ENCODE measurements around the gene OGG1.
A peak's percentile ranks its signal among the peaks of the same experiment; 100 is the strongest.

The OGG1 gene

GRCh38 chr3:9704347-9705322 is 45.1 kb upstream of the OGG1 start:
- H3K4me3 ChIP-seq (ENCODE audit: low read length) = peak overlapping the region; percentile 10
- DNase-seq (ENCODE audit: low read depth) = peak; percentile 39
- no peak for TF ChIP-seq CTCF (IDR thresholded peaks at IDR 0.05; ENCODE audit: insufficient read depth, low read depth, low read length, missing control alignments)

GRCh38 chr3:9710174-9710739 is 39.5 kb upstream of the OGG1 start:
- TF ChIP-seq CTCF (IDR thresholded peaks at IDR 0.05; ENCODE audit: insufficient read depth, low read depth, low read length, missing control alignments) = no peak
- H3K4me3 ChIP-seq (ENCODE audit: low read length) = no peak overlapping the region
- DNase-seq (ENCODE audit: low read depth) = no peak

GRCh38 chr3:9712415-9712814 is 37.3 kb upstream of the OGG1 start:
- DNase-seq (ENCODE audit: low read depth) = no peak
- TF ChIP-seq CTCF (IDR thresholded peaks at IDR 0.05; ENCODE audit: insufficient read depth, low read depth, low read length, missing control alignments) = no peak
- H3K4me3 ChIP-seq (ENCODE audit: low read length) = no peak overlapping the region

- no peak for DNase-seq (ENCODE audit: low read depth)
- TF ChIP-seq CTCF (IDR thresholded peaks at IDR 0.05; ENCODE audit: insufficient read depth, low read depth, low read length, missing control alignments) = no peak
- H3K4me3 ChIP-seq (ENCODE audit: low read length) = no peak overlapping the region
Observed at GRCh38 chr3:9713142-9713541, 36.6 kb upstream of the OGG1 start.

GRCh38 chr3:9715136-9715535 is 34.6 kb upstream of the OGG1 start:
- no peak overlapping the region for H3K4me3 ChIP-seq (ENCODE audit: low read length)
- peak; percentile 29 for DNase-seq (ENCODE audit: low read depth)
- TF ChIP-seq CTCF (IDR thresholded peaks at IDR 0.05; ENCODE audit: insufficient read depth, low read depth, low read length, missing control alignments) = no peak

GRCh38 chr3:9715764-9716437 is 33.9 kb upstream of the OGG1 start:
- no peak overlapping the region for H3K4me3 ChIP-seq (ENCODE audit: low read length)
- DNase-seq (ENCODE audit: low read depth) = peak; percentile 86
- TF ChIP-seq CTCF (IDR thresholded peaks at IDR 0.05; ENCODE audit: insufficient read depth, low read depth, low read length, missing control alignments) = peak; percentile 88
